Thymus (tissue), 11 donors: ENCODE results near the gene ZNF296. TPM values are rescaled to one million over a fixed set of nuclear protein-coding genes. Genes with fewer than 3 reads are reported as not detected.

ENCODE experiments used
- DNase-seq, 9 donors: peaks; one replicate each; pipeline ENCODE4 v3.0.0-alpha.2; 2013; ENCODE audit warnings: low spot score in 9 of 9, low read depth in 6 of 9, missing footprints in 1 of 9
- H3K27ac ChIP-seq, 2 donors: one replicate each; pipeline ENCODE4 v1.5.1; 2013; ENCODE audit warnings: control low read depth in 1 of 2, low read depth in 1 of 2, low read length in 1 of 2, mild to moderate bottlenecking in 1 of 2, moderate library complexity in 1 of 2
- H3K27me3 ChIP-seq, 2 donors: one replicate each; pipeline ENCODE4 v1.5.1; 2013; ENCODE audit warnings: low read length in 1 of 2; ENCODE audit not compliant: control insufficient read depth in 2 of 2, insufficient read depth in 1 of 2
- H3K36me3 ChIP-seq, 2 donors: one replicate each; pipeline ENCODE4 v1.5.1; 2013; ENCODE audit warnings: low read length in 1 of 2, mild to moderate bottlenecking in 1 of 2, moderate library complexity in 1 of 2; ENCODE audit not compliant: control insufficient read depth in 2 of 2, insufficient read depth in 2 of 2
- H3K4me1 ChIP-seq, 2 donors: one replicate each; pipeline ENCODE4 v1.5.1; 2013; ENCODE audit warnings: low read length in 2 of 2; ENCODE audit not compliant: control insufficient read depth in 2 of 2, insufficient read depth in 2 of 2
- H3K4me3 ChIP-seq, 2 donors: one replicate each; pipeline ENCODE4 v1.5.1; 2013; ENCODE audit warnings: low read length in 2 of 2, control low read depth in 1 of 2, mild to moderate bottlenecking in 1 of 2
- H3K9me3 ChIP-seq, 2 donors: one replicate each; pipeline ENCODE4 v1.5.1; 2013; ENCODE audit warnings: low read length in 1 of 2, mild to moderate bottlenecking in 1 of 2; ENCODE audit not compliant: control insufficient read depth in 2 of 2, insufficient read depth in 1 of 2
- WGBS: extraction: QIAGEN DNeasy Blood & Tissue Kit; methylation state at CpG from one replicate; pipeline ENCODE4 v1.1.7; 2013; 5-methylcytosine and 5-hydroxymethylcytosine counted together
- polyA plus RNA-seq: library from polyadenylated mRNA; stranded (reverse); fragments of 200-250 nt; gene quantifications from one replicate; pipeline ENCODE4 v1.2.3, GENCODE V29; 2013
- total RNA-seq: library from RNA; stranded (reverse); fragments of 120-200 nt; gene quantifications from one replicate; pipeline ENCODE4 v1.2.4, GENCODE V29; 2013
- donor health status: healthy.

ZNF296 gene
- total and polyA plus RNA-seq, 2 donors = 0.19 to 2.9 TPM

GRCh38 chr19:45027371-45027770, 48.9 kb downstream of the ZNF296 start:
- Histone ChIP-seq H3K4me3 (no peak overlapping the region), H3K4me1 (no peaks in the 10 kb centered on the region), H3K36me3 (peaks cover 8 to 9% of the 10 kb centered on the region in 2 donors), H3K27ac (no peak overlapping the region), H3K9me3 (no peaks in the 10 kb centered on the region), H3K27me3 (no peaks in the 10 kb centered on the region)
- WGBS = 93% methylated on average over 2 of the region's 2 CpGs
- no peak for DNase-seq

- H3K36me3 ChIP-seq = peaks cover 9 to 11% of the 10 kb centered on the region in 2 donors
- H3K27me3 ChIP-seq = no peaks in the 10 kb centered on the region
- H3K4me3 ChIP-seq = no peak overlapping the region
- H3K4me1 ChIP-seq = no peaks in the 10 kb centered on the region
- DNase-seq = no peak
- no peaks in the 10 kb centered on the region for H3K9me3 ChIP-seq
- 97% methylated on average over 9 of the region's 9 CpGs for WGBS
- no peak overlapping the region for H3K27ac ChIP-seq
Observed at GRCh38 chr19:45025264-45025663, 51.0 kb downstream of the ZNF296 start.

- no peak overlapping the region for H3K4me3 ChIP-seq
- no peaks in the 10 kb centered on the region for H3K9me3 ChIP-seq
- WGBS = 94% methylated on average over 4 of the region's 4 CpGs
- H3K27ac ChIP-seq = no peak overlapping the region
- peaks cover 3 to 6% of the 10 kb centered on the region in 2 donors for H3K36me3 ChIP-seq
- H3K4me1 ChIP-seq = no peaks in the 10 kb centered on the region
- DNase-seq = no peak
- no peaks in the 10 kb centered on the region for H3K27me3 ChIP-seq
Observed at GRCh38 chr19:45023048-45023447, 53.2 kb downstream of the ZNF296 start.

- no peaks in the 10 kb centered on the region for H3K4me1 ChIP-seq
- H3K4me3 ChIP-seq = no peak overlapping the region
- H3K36me3 ChIP-seq = peaks cover 0 to 6% of the 10 kb centered on the region in 2 donors
- no peaks in the 10 kb centered on the region for H3K9me3 ChIP-seq
- no peak for DNase-seq
- WGBS = 96% methylated on average over 14 of the region's 14 CpGs
- no peak overlapping the region for H3K27ac ChIP-seq
- H3K27me3 ChIP-seq = no peaks in the 10 kb centered on the region
Observed at GRCh38 chr19:45021971-45022370, 54.3 kb downstream of the ZNF296 start.

Other genes with a start within 250 kb of the ZNF296 start
- gene NECTIN2, start 230.2 kb downstream of the ZNF296 start, total RNA-seq = 11.2 TPM
- gene NECTIN2, start 230.2 kb downstream of the ZNF296 start, polyA plus RNA-seq = 19.5 TPM
- 36.7 TPM for gene TOMM40, start 185.2 kb downstream of the ZNF296 start, total RNA-seq
- gene TOMM40, start 185.2 kb downstream of the ZNF296 start, polyA plus RNA-seq = 25.6 TPM
- 130 TPM for gene APOE, start 170.7 kb downstream of the ZNF296 start, total RNA-seq
- 334 TPM for gene APOE, start 170.7 kb downstream of the ZNF296 start, polyA plus RNA-seq
- gene APOC1, start 161.9 kb downstream of the ZNF296 start, total RNA-seq = 85.6 TPM
- gene APOC1, start 161.9 kb downstream of the ZNF296 start, polyA plus RNA-seq = 249 TPM
- gene APOC4, start 134.2 kb downstream of the ZNF296 start, total RNA-seq = not detected
- 0.32 TPM for gene APOC4, start 134.2 kb downstream of the ZNF296 start, polyA plus RNA-seq
- 8.1 TPM for gene APOC2, start 130.4 kb downstream of the ZNF296 start, total RNA-seq
- gene APOC2, start 130.4 kb downstream of the ZNF296 start, polyA plus RNA-seq = 12.6 TPM
- gene CLPTM1, start 121.1 kb downstream of the ZNF296 start, total RNA-seq = 14.6 TPM
- gene CLPTM1, start 121.1 kb downstream of the ZNF296 start, polyA plus RNA-seq = 36.8 TPM
- gene RELB, start 75.0 kb downstream of the ZNF296 start, total RNA-seq = 16.9 TPM
- 24.1 TPM for gene RELB, start 75.0 kb downstream of the ZNF296 start, polyA plus RNA-seq
- gene CLASRP, start 37.4 kb downstream of the ZNF296 start, total RNA-seq = 22.6 TPM
- gene CLASRP, start 37.4 kb downstream of the ZNF296 start, polyA plus RNA-seq = 147 TPM
- gene GEMIN7, start 2.8 kb upstream of the ZNF296 start, total RNA-seq = 15.2 TPM
- 32.3 TPM for gene GEMIN7, start 2.8 kb upstream of the ZNF296 start, polyA plus RNA-seq
- 16.5 TPM for gene PPP1R37, start 16.7 kb upstream of the ZNF296 start, total RNA-seq
- gene PPP1R37, start 16.7 kb upstream of the ZNF296 start, polyA plus RNA-seq = 39.3 TPM
- gene NKPD1, start 84.5 kb upstream of the ZNF296 start, total RNA-seq = 0.14 TPM
- 0.59 TPM for gene NKPD1, start 84.5 kb upstream of the ZNF296 start, polyA plus RNA-seq
- gene TRAPPC6A, start 101.8 kb upstream of the ZNF296 start, total RNA-seq = 37.9 TPM
- 61.4 TPM for gene TRAPPC6A, start 101.8 kb upstream of the ZNF296 start, polyA plus RNA-seq
- gene BLOC1S3, start 102.3 kb upstream of the ZNF296 start, total RNA-seq = 1.5 TPM
- gene BLOC1S3, start 102.3 kb upstream of the ZNF296 start, polyA plus RNA-seq = 6.3 TPM
- gene EXOC3L2, start 168.9 kb upstream of the ZNF296 start, total RNA-seq = 0.42 TPM
- gene EXOC3L2, start 168.9 kb upstream of the ZNF296 start, polyA plus RNA-seq = 0.75 TPM
- gene MARK4, start 174.8 kb upstream of the ZNF296 start, total RNA-seq = 6.0 TPM
- 9.8 TPM for gene MARK4, start 174.8 kb upstream of the ZNF296 start, polyA plus RNA-seq
- 2.3 TPM for gene CKM, start 246.4 kb upstream of the ZNF296 start, total RNA-seq
- 4.5 TPM for gene CKM, start 246.4 kb upstream of the ZNF296 start, polyA plus RNA-seq